ENCODE data around the gene HDHD5.

DNA sequence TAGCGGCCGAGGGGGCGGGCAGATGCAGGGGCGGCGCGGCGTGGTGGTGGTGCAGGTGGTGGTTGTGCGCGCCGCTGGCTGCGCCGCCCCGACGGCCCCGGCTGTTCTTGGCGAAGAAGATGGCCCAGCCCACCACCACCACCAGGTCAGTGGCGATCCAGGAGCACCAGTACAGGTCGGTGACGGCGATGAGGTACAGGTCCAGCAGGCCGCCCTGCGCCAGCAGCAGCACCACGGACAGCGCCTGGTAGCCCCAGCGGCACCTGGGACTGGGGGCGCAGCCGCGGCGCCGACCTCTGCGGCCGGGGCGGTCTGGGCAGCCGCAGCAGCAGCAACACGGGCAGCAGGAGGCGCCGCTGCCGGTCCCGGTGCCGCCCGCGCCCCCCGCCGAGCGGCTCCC, 38.8 kb downstream of the HDHD5 start:
- TF ChIP-seq CTCF (IDR thresholded peaks at IDR 0.05; ENCODE audit: low read depth, low read length) (no peak), EZH2phosphoT487 (IDR thresholded peaks at IDR 0.05; ENCODE audit: low read depth) (no peak)
